CD4-positive, alpha-beta T cell treated with Interleukin-15 for 4 hours (primary cell): ENCODE measurements around the gene FRY.

Source experiments
- DNase-seq: peaks from one replicate; pipeline ENCODE4 v3.0.0-alpha.2; 2020; ENCODE audit warnings: low spot score

FRY gene

GRCh38 chr13:32016631-32017030, 14.9 kb upstream of the FRY start:
- no peak for DNase-seq

GRCh38 chr13:32017474-32017873, 14.1 kb upstream of the FRY start:
- no peak for DNase-seq

GRCh38 chr13:32019612-32020233, 11.9 kb upstream of the FRY start:
- DNase-seq: no peak

- no peak for DNase-seq
Measured at GRCh38 chr13:32021785-32022184, 9.8 kb upstream of the FRY start.

- DNase-seq: no peak
Measured at GRCh38 chr13:32022311-32022710, 9.3 kb upstream of the FRY start.

- no peak for DNase-seq
Measured at GRCh38 chr13:32023096-32023495, 8.5 kb upstream of the FRY start.

GRCh38 chr13:32023698-32024097, 7.9 kb upstream of the FRY start:
- DNase-seq: no peak

- no peak for DNase-seq
Measured at GRCh38 chr13:32024750-32025149, 6.8 kb upstream of the FRY start.

- DNase-seq: no peak
Measured at GRCh38 chr13:32025730-32026129, 5.8 kb upstream of the FRY start.

GRCh38 chr13:32026623-32027022, 5.0 kb upstream of the FRY start:
- no peak for DNase-seq

GRCh38 chr13:32028711-32029110, 2.9 kb upstream of the FRY start:
- no peak for DNase-seq

GRCh38 chr13:32029684-32030083, 1.9 kb upstream of the FRY start:
- DNase-seq: no peak

- no peak for DNase-seq
Measured at GRCh38 chr13:32031815-32032370, 319 bp downstream of the FRY start.

- no peak for DNase-seq
Measured at GRCh38 chr13:32032759-32033158, 1.2 kb downstream of the FRY start.

GRCh38 chr13:32033744-32034143, 2.2 kb downstream of the FRY start:
- DNase-seq: no peak

- DNase-seq: no peak
Measured at GRCh38 chr13:32035716-32036115, 4.1 kb downstream of the FRY start.

- no peak for DNase-seq
Measured at GRCh38 chr13:32036126-32036695, 4.6 kb downstream of the FRY start.

- DNase-seq: no peak
Measured at GRCh38 chr13:32036757-32037156, 5.2 kb downstream of the FRY start.

GRCh38 chr13:32037471-32037870, 5.9 kb downstream of the FRY start:
- DNase-seq: no peak

GRCh38 chr13:32038343-32038742, 6.8 kb downstream of the FRY start:
- no peak for DNase-seq

GRCh38 chr13:32039056-32039455, 7.5 kb downstream of the FRY start:
- DNase-seq: no peak

GRCh38 chr13:32039528-32039927, 8.0 kb downstream of the FRY start:
- no peak for DNase-seq

- DNase-seq: no peak
Measured at GRCh38 chr13:32040052-32040642, 8.6 kb downstream of the FRY start.

- no peak for DNase-seq
Measured at GRCh38 chr13:32040689-32041088, 9.1 kb downstream of the FRY start.
